Ishikawa (cell line): ENCODE results near the gene CAMSAP3.

Experiments used
- CEBPB ChIP-seq: IDR thresholded peaks from 2 replicates; pipeline ENCODE4 v1.6.1; 2012
- CREB1 ChIP-seq: IDR thresholded peaks from 2 replicates; pipeline ENCODE4 v1.6.1; 2012; ENCODE audit warnings: low read depth
- EGR1 ChIP-seq: IDR thresholded peaks from 2 replicates; pipeline ENCODE4 v1.6.1; 2012
- EP300 ChIP-seq: IDR thresholded peaks from 2 replicates; pipeline ENCODE4 v1.6.1; 2012; ENCODE audit warnings: borderline replicate concordance
- FOXM1 ChIP-seq: IDR thresholded peaks from 2 replicates; pipeline ENCODE4 v1.6.1; 2012; ENCODE audit warnings: low read depth, borderline replicate concordance
- MAX ChIP-seq: IDR thresholded peaks from 2 replicates; pipeline ENCODE4 v1.6.1; 2012
- NFIC ChIP-seq: IDR thresholded peaks from 2 replicates; pipeline ENCODE4 v1.6.1; 2012
- RAD21 ChIP-seq: IDR thresholded peaks from 2 replicates; pipeline ENCODE4 v1.6.1; 2012; ENCODE audit warnings: low read depth
- REST ChIP-seq: IDR thresholded peaks from 2 replicates; pipeline ENCODE4 v1.6.1; 2012; ENCODE audit warnings: low read depth, mild to moderate bottlenecking
- TAF1 ChIP-seq: IDR thresholded peaks from 2 replicates; pipeline ENCODE4 v1.6.1; 2012; ENCODE audit warnings: low read depth, mild to moderate bottlenecking
- TCF12 ChIP-seq: IDR thresholded peaks from 2 replicates; pipeline ENCODE4 v1.6.1; 2012; ENCODE audit warnings: low read depth
- TEAD4 ChIP-seq: IDR thresholded peaks from 2 replicates; pipeline ENCODE4 v1.6.1; 2012
- USF1 ChIP-seq: IDR thresholded peaks from 2 replicates; pipeline ENCODE4 v1.6.1; 2012
- YY1 ChIP-seq: IDR thresholded peaks from 2 replicates; pipeline ENCODE4 v1.6.1; 2012; ENCODE audit warnings: low read depth
- ZBTB7A ChIP-seq: IDR thresholded peaks from 2 replicates; pipeline ENCODE4 v1.6.1; 2012; ENCODE audit warnings: low read depth

The CAMSAP3 gene

DNA sequence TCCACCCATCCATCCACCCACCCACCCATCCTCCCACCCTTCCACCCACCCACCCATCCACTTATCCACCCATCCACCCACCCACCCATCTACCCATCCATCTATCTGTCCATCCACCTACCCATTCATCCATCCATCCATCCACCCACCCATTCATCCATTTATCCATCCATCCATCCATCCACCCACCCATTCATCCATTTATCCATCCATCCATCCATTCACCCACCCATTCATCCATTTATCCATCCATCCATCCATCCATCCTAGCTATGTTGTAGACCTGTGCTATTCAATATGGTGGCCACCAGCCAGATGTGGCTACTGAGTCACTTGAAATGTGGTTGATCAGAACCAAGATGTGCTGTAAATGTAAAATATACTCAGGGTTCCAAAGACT is 5.1 kb downstream of the CAMSAP3 start:
- TF ChIP-seq ZBTB7A (no peak), YY1 (no peak), CEBPB (no peak)

GRCh38 chr19:7602240-7602934 is 6.7 kb downstream of the CAMSAP3 start:
- TF ChIP-seq EGR1 (no peak), USF1 (no peak), RAD21 (no peak), YY1 (no peak), CREB1 (no peak), REST (no peak), TAF1 (no peak), CEBPB (no peak), FOXM1 (no peak), ZBTB7A (no peak), MAX (no peak), TCF12 (no peak), EP300 (no peak)

GRCh38 chr19:7602935-7603497 is 7.4 kb downstream of the CAMSAP3 start:
- no peak for TF ChIP-seq USF1

- TF ChIP-seq TAF1: no peak
These were observed 8.3 kb downstream of the CAMSAP3 start for GRCh38 chr19:7603919-7604318.

DNA sequence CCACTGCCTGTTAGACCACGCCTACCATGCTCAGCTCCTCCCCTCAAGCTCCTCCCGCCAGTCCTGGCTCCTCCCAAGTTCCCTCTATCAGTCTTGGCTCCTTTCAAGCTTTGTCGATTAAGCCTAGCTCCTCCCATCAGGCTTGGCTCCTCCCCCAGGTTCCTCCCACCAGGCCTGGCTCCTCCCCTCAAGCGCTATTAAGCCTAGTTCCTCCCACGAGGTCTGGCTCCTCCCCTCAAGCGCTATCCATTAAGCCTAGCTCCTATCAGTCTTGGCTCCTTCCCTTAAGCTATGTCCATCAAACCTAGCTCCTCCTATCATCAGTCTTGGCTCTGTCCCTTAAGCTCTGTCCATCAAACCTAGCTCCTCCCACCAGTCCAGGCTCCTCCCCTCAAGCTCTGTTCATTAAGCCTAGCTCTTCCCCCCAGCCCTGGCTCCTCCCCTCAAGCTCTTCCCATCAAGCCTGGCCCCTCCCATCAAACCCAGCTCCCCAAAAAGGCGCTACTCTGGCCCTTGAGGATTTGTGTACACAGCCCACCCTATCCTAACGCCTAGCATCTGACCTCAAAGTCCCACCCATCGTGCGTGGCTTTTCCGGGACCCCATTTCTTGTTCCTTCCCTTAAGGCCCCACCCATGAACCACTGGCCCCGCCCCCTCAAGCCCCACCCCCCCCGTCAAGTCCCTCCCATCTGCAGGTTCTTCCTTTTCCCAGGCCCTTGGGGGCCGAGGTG is 10.0 kb downstream of the CAMSAP3 start:
- TF ChIP-seq NFIC: no peak
- no peak for TF ChIP-seq USF1
- TF ChIP-seq ZBTB7A: no peak
- no peak for TF ChIP-seq EGR1
- no peak for TF ChIP-seq RAD21
- TF ChIP-seq REST: no peak
- no peak for TF ChIP-seq TAF1
- TF ChIP-seq EP300: no peak
- no peak for TF ChIP-seq YY1
- TF ChIP-seq CEBPB: no peak
- no peak for TF ChIP-seq CREB1
- no peak for TF ChIP-seq FOXM1
- no peak for TF ChIP-seq TEAD4
- no peak for TF ChIP-seq MAX
- no peak for TF ChIP-seq TCF12

DNA sequence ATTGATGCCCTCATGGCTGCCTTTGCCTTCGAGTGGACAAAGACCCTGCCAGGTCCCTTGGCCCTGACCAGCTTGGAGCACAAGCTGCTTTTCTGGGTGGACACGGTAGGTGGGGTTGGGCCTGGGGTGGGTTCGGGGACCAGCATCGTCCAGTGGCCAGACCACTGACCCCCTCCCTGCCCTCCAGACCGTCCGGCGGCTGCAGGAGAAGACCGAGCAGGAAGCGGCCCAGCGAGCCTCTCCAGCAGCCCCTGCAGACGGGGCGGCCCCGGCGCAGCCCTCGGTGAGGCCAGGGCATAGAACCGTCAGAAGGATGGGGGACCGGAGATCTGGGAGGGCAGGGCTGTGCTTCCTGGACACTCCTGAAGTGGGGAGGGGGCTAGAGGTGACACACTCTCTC is 10.6 kb downstream of the CAMSAP3 start:
- TF ChIP-seq NFIC: no peak
